Measurements from ENCODE around the gene ETV6. TPM values are rescaled to one million over a fixed set of nuclear protein-coding genes. Genes with fewer than 3 reads are reported as not detected.
"Not testable (repeated sequence)": the region's sequence is repeated elsewhere in the genome, so short reads cannot be mapped to it uniquely, and the experiment has no call there.

Gene ETV6
- total RNA-seq, 1 donor from 2014 or later: 25.3 TPM

DNA sequence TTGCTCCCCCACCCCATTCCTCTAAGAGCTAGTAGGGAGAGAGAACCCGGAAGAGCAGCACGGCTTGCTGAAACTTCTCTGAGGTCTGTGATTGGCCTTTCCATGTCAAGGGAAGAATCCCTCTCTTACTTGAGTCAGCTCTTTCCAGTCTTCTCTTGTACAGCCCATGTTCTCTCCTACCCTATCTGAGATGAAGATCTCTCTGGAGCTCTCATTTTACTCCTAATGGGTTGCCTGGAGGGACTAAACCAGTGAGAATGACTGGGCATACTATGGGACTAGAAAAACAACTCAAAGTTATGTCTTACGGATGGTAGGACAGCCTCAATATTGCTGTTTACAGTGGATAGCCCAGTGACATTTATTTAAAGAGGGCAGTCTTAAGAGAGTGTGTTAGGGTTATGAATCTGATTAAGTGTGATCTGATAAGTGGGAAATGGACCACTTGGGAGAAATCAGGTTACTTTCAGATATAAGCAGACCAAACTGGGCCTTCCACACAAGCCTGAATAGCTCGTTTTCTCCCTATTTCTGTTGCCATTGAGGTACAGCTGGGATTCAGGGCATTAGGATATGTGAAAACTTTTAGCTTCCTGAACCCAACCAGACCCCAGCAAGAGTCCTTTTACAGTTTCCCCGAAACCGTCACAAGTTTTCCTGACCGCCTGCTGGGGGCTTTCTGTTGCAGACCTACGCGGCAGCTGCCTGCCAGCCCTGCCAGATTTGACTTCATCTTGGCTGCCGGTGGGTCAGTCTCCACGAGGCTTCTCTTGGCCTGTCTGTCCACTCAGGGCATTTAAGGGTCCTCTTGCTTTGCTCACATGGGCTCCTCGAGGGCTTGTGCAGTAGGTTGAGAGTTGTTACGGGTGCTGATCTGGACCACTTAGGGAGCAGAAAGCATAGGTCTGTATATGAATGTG is 16.9 kb downstream of the ETV6 start:
- intact Hi-C loops (cut with micrococcal nuclease): no loop called here

- intact Hi-C loops (cut with micrococcal nuclease): no loop called here
Observed at GRCh38 chr12:11667171-11667570, 17.7 kb downstream of the ETV6 start.

DNA sequence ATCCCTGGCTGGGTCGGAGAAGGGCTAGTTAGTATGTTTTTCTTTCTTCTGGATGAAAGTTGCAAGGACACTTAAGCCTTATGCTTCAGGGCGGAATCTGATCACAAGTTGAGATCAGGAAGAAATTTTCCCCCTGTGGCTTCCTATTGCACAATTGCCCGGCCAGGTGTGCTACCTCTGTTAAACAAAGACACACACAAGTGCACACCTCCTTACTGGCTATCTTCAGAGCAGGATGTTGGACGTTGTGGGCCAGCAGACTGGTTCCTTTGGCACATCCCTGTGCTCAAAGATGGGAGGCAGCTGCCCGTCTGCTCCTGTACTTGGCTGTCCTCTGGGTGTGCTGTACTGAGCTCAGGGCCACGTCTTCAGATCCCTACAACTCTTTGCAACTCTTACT is 19.1 kb downstream of the ETV6 start:
- intact Hi-C loops (cut with micrococcal nuclease): no loop called here

DNA sequence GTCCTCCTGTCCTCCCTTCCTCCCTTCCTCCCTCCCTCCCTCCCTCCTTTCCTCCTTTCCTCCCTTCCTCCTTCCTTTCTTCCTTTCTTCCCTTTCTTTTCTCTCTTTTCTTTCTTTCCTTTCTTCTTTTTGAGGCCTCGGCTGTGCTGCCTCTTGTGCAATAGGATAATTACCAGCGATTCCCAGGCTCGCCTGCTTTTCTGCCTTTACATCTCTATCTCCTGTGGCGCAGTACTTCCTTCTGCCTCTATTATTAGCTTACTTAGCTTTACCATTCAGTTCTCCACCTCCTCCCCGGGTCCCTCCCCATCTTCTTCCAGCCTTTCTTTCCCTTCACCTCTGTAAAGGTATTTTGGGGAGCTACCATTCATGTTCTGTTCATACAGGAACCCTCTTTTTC is 19.9 kb downstream of the ETV6 start:
- intact Hi-C loops (cut with micrococcal nuclease): no loop called here

DNA sequence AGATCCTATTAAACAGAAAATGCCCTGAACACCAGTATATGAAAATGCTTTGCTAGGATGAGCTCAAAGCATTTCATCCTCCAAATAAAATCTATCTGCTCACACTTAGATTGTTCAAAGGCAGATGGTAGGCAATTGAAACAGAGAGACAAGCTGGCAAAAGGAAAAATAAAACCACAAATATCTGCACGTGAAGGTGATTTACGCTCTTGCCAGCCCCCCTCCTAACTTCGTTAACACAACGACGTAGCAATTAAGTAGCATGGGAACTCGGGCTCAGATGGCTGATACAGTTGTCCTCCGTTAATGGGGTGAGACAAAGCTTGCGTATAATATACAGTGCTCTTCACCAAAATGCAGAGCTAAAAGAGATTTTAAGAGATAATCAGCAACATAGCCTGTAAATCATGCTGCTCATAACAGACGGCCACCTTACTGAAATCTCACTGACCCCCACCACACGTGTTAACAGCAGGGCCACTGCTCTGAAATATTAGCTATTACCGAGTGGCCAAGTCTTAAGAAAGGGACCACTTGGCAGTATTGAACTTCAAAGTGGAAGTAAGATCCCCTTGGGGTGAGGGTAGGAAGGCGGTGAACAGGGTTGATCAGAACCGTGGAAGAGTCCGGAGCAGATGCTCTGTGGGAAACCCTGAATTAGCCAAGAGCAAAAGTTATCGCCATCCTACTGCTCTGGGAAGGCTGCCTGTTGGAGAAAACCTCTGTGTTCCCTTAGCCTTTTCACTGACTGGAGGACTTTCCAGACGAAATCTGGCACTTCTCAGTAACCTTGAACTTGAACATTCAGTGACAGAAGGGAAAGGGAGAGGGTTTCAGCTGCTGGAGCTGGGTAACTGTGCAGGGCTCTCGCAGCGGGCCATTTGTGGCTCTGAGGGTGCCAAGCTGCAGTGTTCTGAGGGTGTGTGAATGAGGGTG is 23.1 kb downstream of the ETV6 start:
- intact Hi-C loops (cut with micrococcal nuclease): no loop called here

GRCh38 chr12:11673666-11674461 is 24.4 kb downstream of the ETV6 start:
- intact Hi-C loops (cut with micrococcal nuclease): no loop called here

- intact Hi-C loops (cut with micrococcal nuclease): no loop called here
Observed at GRCh38 chr12:11674894-11675390, 25.5 kb downstream of the ETV6 start.

DNA sequence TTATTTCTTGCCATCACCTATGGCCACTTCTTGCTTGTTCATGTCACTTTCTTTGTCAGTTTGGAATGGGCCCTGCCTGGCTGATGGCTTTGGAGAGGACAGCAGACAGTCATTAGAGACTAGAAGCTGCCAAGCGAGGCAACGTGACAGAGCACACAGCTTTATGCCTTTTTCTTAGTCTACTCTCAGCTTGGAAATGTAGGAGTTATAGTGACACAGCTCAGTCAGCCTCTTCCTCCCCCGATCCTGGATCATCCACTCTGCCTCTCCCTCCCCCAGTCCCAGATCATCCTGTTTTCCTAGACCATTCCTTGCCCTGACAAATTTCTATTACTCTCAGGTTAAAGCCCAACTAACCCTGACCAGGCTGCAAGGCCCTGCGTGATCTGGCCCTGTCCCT is 26.6 kb downstream of the ETV6 start:
- intact Hi-C loops (cut with micrococcal nuclease): no loop called here

DNA sequence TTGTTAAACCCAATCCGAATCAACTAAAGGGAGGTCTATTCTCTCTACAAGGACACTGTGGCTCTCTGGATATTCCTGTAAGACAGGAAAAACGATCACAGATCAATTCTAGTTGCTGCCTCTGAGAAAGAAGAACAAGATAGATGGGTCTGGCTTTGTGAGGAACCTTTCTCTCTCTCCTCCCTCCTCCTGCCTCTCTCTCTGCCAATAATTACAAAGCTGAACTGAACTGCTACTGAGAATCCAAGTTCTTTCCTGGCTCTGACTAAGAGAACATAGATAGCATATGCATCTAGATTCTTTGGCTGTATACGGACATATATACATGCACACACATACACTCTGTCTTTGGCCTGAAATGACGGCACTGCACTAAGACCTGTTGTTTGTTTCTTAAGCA is 27.6 kb downstream of the ETV6 start:
- intact Hi-C loops (cut with micrococcal nuclease): no loop called here

- intact Hi-C loops (cut with micrococcal nuclease): no loop called here
Observed at GRCh38 chr12:11677752-11678151, 28.3 kb downstream of the ETV6 start.

DNA sequence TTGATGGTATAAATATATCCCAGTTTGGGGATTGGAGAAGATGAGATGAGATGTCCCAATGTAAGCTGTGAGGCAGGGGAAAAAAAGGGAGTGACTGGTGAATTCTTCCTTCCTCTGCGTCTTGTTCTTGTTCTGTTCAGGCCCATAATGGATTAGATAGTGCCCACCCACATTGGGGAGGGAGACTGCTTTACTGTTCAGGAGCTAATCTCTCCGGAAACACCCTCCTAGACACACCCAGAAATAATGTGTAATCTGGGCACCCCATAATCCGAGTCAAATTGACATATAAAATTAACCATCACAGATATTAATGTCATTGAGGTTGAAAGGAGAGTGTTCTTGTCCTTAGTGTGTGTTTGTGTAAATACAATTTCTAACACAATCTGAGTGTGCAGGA is 29.3 kb downstream of the ETV6 start:
- intact Hi-C loops (cut with micrococcal nuclease): no loop called here

DNA sequence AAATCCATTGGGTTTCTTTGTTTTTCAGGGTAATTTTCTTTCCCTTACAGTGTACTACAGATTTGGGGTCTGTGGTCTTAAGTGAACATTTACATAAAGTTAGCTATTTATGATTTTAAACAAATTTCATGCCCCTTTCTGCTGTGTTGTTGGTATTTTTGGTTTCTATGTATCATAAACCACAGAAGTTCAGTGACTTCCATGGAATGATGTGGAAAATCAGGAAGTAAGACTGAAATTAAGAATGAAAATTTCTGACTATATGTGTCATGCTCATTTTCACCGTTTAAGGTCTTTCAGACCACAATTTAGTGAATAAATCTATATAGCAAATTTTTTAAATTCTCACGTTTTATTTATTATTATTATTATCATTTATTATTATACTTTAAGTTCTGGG is 31.7 kb downstream of the ETV6 start:
- intact Hi-C loops (cut with micrococcal nuclease): no loop called here

GRCh38 chr12:11681695-11682094 is 32.2 kb downstream of the ETV6 start:
- intact Hi-C loops (cut with micrococcal nuclease): not testable (repeated sequence)

- intact Hi-C loops (cut with micrococcal nuclease): no loop called here
Observed at GRCh38 chr12:11684393-11684792, 34.9 kb downstream of the ETV6 start.

DNA sequence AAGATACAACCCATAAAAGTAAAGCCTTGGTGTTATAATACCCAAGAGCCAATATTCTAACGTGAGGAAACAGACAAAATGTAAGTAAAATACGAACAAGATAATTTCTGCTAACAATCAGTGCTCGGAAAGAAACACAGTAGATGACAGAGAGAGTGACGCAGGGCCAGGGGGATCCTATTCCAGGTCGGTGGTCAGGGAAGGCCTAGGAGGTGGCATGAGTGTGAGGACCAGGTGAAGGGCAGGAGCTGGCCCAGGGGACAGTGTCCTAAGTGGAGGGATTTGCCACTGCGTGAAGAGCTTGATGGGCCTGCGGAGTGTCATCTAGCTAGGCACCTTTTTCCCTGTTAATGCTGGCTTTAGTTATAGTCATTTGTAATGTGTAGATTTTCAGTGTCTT is 35.3 kb downstream of the ETV6 start:
- intact Hi-C loops (cut with micrococcal nuclease): no loop called here

DNA sequence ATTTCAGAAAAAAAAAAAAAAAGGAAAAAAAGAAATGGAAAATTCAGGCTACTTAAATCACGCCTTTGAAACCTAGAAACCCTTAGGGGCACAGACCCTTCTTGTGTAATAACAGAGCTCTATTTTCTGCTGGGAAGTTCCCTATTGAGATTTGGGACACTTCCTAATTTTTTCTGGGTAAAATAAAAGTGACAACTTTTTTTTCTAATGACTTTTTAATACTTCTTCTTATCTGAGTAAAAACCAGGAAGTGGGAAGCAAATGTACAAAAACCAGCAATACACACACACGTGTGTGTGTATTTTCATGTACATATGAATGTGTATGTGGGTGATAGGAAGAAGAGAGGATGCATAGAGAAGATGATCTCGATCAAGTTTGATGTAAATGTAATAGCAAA is 35.8 kb downstream of the ETV6 start:
- intact Hi-C loops (cut with micrococcal nuclease): no loop called here

DNA sequence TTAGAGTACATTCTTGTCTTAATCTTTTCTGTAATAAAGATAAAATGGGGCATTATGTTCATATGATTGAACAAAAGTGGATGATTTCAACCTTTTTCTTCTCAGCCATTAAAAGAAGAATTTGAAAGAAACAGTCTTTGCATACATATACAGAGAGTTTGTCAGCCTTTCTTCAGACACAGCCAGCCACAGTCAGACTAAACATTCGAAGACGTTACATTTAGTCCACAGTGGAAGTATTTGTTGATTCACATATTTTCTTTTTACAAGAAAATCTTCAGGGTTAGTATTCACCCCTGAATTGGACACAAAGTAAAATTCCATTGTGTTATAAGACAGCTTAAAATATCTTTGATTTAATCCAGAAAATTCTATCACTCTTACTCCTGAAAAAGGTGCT is 36.2 kb downstream of the ETV6 start:
- intact Hi-C loops (cut with micrococcal nuclease): no loop called here

- intact Hi-C loops (cut with micrococcal nuclease): no loop called here
Observed at GRCh38 chr12:11686120-11686519, 36.6 kb downstream of the ETV6 start.

GRCh38 chr12:11687528-11687927 is 38.1 kb downstream of the ETV6 start:
- intact Hi-C loops (cut with micrococcal nuclease): no loop called here

- intact Hi-C loops (cut with micrococcal nuclease): no loop called here
Observed at GRCh38 chr12:11688379-11688778, 38.9 kb downstream of the ETV6 start.

DNA sequence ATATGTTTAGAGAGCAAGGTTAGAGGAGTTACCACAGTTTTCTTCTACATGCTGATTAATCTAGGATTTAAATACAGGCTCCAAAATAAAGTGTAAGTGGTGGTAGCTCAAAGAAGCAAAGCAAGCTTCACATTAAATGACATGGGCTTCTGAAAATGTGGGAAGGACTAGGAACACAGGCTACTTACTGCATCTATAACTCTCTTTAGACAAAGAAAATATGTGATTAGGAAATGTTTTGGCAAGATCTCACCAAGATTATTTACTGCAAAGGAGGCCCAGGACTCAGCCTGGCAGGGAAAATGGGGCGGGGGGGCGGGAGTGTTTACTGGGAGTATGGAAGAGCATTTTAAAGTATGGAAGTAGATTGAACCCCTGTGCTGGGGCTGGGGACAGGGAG is 39.4 kb downstream of the ETV6 start:
- intact Hi-C loops (cut with micrococcal nuclease): no loop called here
